Spleen (tissue), 11 donors: ENCODE data around the gene UCP3. TPM values are rescaled to one million over a fixed set of nuclear protein-coding genes. Genes with fewer than 3 reads are reported as not detected.

ENCODE experiments used
- DNase-seq: peaks from one replicate; pipeline ENCODE4 v3.0.0-alpha.2; 2020
- H3K27ac ChIP-seq, 8 donors: fragments of 200-600 bp; sonication (generic) in 7 of 8; 1 replicate in 4 of 8; 2 replicates in 4 of 8; pipeline versions ENCODE4 v1.5.0 to v1.8.0; 2016 to 2021; ENCODE audit warnings: inconsistent platforms in 4 of 8, mild to moderate bottlenecking in 4 of 8, moderate library complexity in 1 of 8
- H3K27me3 ChIP-seq, 7 donors: fragments of 200-600 bp; sonication (generic) in 6 of 7; replicated peaks in 1 of 7; 1 replicate in 4 of 7; 2 replicates in 3 of 7; pipeline versions ENCODE4 v1.5.0 to v1.8.0; 2016 to 2021; ENCODE audit warnings: inconsistent platforms in 3 of 7, mild to moderate bottlenecking in 1 of 7
- H3K36me3 ChIP-seq, 6 donors: fragments of 200-600 bp; sonication (generic) in 5 of 6; 1 replicate in 4 of 6; 2 replicates in 2 of 6; pipeline versions ENCODE4 v1.5.0 to v1.8.0; 2016 to 2021; ENCODE audit warnings: inconsistent platforms in 2 of 6
- H3K4me1 ChIP-seq, 6 donors: fragments of 200-600 bp; sonication (generic) in 5 of 6; 1 replicate in 3 of 6; 2 replicates in 3 of 6; pipeline versions ENCODE4 v1.5.0 to v1.8.0; 2016 to 2021; ENCODE audit warnings: inconsistent platforms in 3 of 6
- H3K4me3 ChIP-seq, 8 donors: fragments of 200-600 bp; sonication (generic) in 7 of 8; 1 replicate in 4 of 8; 2 replicates in 4 of 8; pipeline versions ENCODE4 v1.5.0 to v1.8.0; 2016 to 2021; ENCODE audit warnings: inconsistent platforms in 4 of 8, mild to moderate bottlenecking in 4 of 8, moderate library complexity in 2 of 8
- H3K9me3 ChIP-seq, 8 donors: fragments of 200-600 bp; sonication (generic) in 7 of 8; 1 replicate in 4 of 8; 2 replicates in 4 of 8; pipeline versions ENCODE4 v1.5.0 to v1.8.0; 2016 to 2021; ENCODE audit warnings: inconsistent platforms in 4 of 8
- POLR2A ChIP-seq, 3 donors: fragments of 450-650 bp; IDR thresholded peaks; one replicate each; pipeline ENCODE4 v1.5.1; 2017; ENCODE audit warnings: antibody characterized with exemption in 3 of 3, mild to moderate bottlenecking in 1 of 3
- POLR2AphosphoS5 ChIP-seq, 3 donors: sonication (generic); formaldehyde crosslinking; IDR thresholded peaks; one replicate each; pipeline ENCODE4 v1.5.1; 2017; ENCODE audit warnings: antibody characterized with exemption in 3 of 3
- WGBS, 5 donors: extraction: QIAGEN DNeasy Blood & Tissue Kit in 3 of 5; methylation state at CpG; one replicate each; pipeline versions ENCODE4 v1.1.5 to v1.1.7; 2013 to 2018; 5-methylcytosine and 5-hydroxymethylcytosine counted together
- intact Hi-C: fragments of 100-400 bp; cut with DNase I; formaldehyde crosslinking; loops from one replicate; pipeline ENCODE4 v1.15.0; 2023; ENCODE audit warnings: low total_unique reads
- polyA plus RNA-seq, 3 donors: library from polyadenylated mRNA; stranded (reverse); fragments of 200-250 nt; gene quantifications; one replicate each; pipeline ENCODE4 v1.2.1, GENCODE V29; 2013
- total RNA-seq, 7 donors: library from RNA; depleted of rRNA in 3 of 7; stranded (reverse); fragments of >200 nt in 3 of 7; fragmentation: NEBNext Ultra II Directional in 4 of 7; extraction: Animal tissue kit (Norgen Biotek cat#: 25700) in 4 of 7; gene quantifications; one replicate each; pipeline versions ENCODE4 v1.1.0 to v1.2.1, GENCODE V29; 2016 to 2021
- TF ChIP-seq, protein P1 (sequence below), 11 experiments: fragments of 200-600 bp in 7 of 11; fragments of 450-650 bp in 4 of 11; sonication (generic) in 4 of 11; IDR thresholded peaks in 8 of 11; conservative IDR thresholded peaks in 3 of 11; 1 replicate in 7 of 11; 2 replicates in 4 of 11; pipeline versions ENCODE4 v1.4.0 to v1.8.0; 2016 to 2021; ENCODE audit warnings: antibody characterized with exemption in 11 of 11, inconsistent platforms in 4 of 11, mild to moderate bottlenecking in 1 of 11
- donor health status: healthy with polysubstance abuse.
- donor health status: DM: no; HTN: no; CAD: no; lungs with moderate emphysema.
- donor health status: DM: no; HTN: no; CAD: no.
- donor health status: Bipolar disorder and iron deficiency.
- donor health status: healthy.
- donor health status: DM: no; HTN: no; CAD: no.
- donor health status: DM: yes; HTN: yes; CAD: no.

Gene UCP3
- total and polyA plus RNA-seq, 10 donors: 0.68 to 7.1 (median 4.2) TPM

DNA sequence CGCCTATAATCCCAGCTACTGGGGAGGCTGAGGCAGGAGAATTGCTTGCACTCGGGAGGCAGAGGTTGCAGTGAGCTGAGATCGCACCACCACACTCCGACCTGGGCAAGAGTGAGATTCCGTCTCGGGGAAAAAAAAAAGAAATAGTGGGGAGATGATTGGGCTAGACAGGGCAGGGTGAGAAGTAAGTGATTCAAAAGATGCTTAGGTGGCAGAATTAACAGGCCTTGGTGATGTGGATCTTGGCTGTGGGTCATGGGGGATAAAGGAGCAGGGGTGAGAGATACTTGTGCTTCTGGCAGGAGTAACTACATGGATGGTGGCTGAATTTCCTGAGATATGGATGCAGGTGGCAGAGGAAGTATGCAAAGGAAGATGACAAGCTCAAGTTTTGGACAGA is 13.1 kb upstream of the UCP3 start:
- intact Hi-C loops: no loop called here
- Histone ChIP-seq H3K4me1 (peaks cover 13 to 86% (median 45%) of the 10 kb centered on the region in 6 donors), H3K27me3 (no peaks in the 10 kb centered on the region), H3K9me3 (no peaks in the 10 kb centered on the region), H3K4me3 (no peak overlapping the region), H3K27ac (peak overlapping the region in 5 of 8 donors; percentile 22 to 83 (median 75)), H3K36me3 (peaks cover 0 to 52% (median 4%) of the 10 kb centered on the region in 6 donors)
- DNase-seq: no peak
- 94 to 97% (median 97%) methylated on average over 6 of the region's 6 CpGs for WGBS, 5 donors
- TF ChIP-seq POLR2A (IDR thresholded peaks at IDR 0.05) (no peak), POLR2AphosphoS5 (IDR thresholded peaks at IDR 0.05) (no peak)
- TF ChIP-seq, protein P1, sequence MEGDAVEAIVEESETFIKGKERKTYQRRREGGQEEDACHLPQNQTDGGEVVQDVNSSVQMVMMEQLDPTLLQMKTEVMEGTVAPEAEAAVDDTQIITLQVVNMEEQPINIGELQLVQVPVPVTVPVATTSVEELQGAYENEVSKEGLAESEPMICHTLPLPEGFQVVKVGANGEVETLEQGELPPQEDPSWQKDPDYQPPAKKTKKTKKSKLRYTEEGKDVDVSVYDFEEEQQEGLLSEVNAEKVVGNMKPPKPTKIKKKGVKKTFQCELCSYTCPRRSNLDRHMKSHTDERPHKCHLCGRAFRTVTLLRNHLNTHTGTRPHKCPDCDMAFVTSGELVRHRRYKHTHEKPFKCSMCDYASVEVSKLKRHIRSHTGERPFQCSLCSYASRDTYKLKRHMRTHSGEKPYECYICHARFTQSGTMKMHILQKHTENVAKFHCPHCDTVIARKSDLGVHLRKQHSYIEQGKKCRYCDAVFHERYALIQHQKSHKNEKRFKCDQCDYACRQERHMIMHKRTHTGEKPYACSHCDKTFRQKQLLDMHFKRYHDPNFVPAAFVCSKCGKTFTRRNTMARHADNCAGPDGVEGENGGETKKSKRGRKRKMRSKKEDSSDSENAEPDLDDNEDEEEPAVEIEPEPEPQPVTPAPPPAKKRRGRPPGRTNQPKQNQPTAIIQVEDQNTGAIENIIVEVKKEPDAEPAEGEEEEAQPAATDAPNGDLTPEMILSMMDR (IDR thresholded peaks at IDR 0.05 in 8 of 11, conservative IDR thresholded peaks at IDR 0.05 in 3 of 11): no peak

DNA sequence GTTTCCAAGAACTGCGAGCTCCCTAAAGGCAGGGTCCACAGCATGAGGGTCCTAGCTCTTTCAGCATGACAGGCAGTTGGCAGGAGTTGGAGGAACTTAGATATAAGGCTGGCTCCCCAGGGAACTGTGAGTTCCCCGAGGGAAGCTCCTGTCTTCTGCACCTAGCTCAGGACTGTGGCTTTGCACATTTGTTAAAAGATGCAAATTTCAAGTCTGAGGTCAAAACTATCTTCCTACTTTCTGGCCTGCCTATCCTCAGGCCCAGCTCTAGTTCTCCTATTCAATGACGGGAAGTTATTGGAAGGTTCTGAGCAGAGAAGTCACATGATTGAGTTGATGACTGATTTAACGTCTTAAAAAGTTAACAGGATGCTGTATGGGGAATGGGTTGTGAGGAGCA is 11.7 kb upstream of the UCP3 start:
- H3K36me3 ChIP-seq: peaks cover 0 to 54% (median 0%) of the 10 kb centered on the region in 6 donors
- TF ChIP-seq POLR2AphosphoS5 (IDR thresholded peaks at IDR 0.05) (peak in 1 of 3 donors; percentile 37), POLR2A (IDR thresholded peaks at IDR 0.05) (no peak)
- no peaks in the 10 kb centered on the region for H3K27me3 ChIP-seq
- H3K9me3 ChIP-seq: no peaks in the 10 kb centered on the region
- DNase-seq: no peak
- H3K4me3 ChIP-seq: no peak overlapping the region
- 40 to 63% (median 46%) methylated on average over 4 of the region's 4 CpGs for WGBS, 5 donors
- intact Hi-C loops: no loop called here
- H3K27ac ChIP-seq: peak overlapping the region in 7 of 8 donors; percentile 2 to 83 (median 75)
- peaks cover 13 to 88% (median 44%) of the 10 kb centered on the region in 6 donors for H3K4me1 ChIP-seq

DNA sequence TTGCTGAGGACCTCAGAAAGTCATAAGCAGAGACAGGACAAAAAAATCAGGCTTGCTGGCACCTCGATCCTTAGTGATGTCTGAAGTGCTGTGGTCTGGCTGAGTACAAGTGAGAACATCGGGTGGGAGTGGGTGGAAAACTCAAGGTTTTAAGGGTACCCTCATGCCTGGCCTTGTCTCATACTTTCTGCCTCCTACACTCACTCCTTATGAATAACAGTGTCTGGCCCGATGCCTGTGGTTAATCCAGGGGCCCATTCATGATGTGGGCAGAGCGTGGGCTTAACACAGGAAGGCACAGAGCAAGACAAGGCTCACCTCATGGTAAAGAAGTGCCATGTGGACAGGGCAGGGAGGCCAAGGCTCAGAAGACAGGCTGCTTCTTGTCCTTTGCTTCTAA is 11.0 kb upstream of the UCP3 start:
- whole genome bisulfite sequencing, 5 donors: 53 to 83% (median 68%) methylated on average over 4 of the region's 4 CpGs
- DNase-seq: no peak
- peaks cover 13 to 88% (median 48%) of the 10 kb centered on the region in 6 donors for H3K4me1 ChIP-seq
- H3K4me3 ChIP-seq: no peak overlapping the region
- peak overlapping the region; percentile 2 to 83 (median 74) for H3K27ac ChIP-seq
- H3K27me3 ChIP-seq: no peaks in the 10 kb centered on the region
- intact Hi-C loops: no loop called here
- TF ChIP-seq POLR2AphosphoS5 (IDR thresholded peaks at IDR 0.05) (no peak), POLR2A (IDR thresholded peaks at IDR 0.05) (no peak)
- TF ChIP-seq, protein P1 (IDR thresholded peaks at IDR 0.05 in 8 of 11, conservative IDR thresholded peaks at IDR 0.05 in 3 of 11): no peak
- peaks cover 0 to 49% (median 0%) of the 10 kb centered on the region in 6 donors for H3K36me3 ChIP-seq
- no peaks in the 10 kb centered on the region for H3K9me3 ChIP-seq

DNA sequence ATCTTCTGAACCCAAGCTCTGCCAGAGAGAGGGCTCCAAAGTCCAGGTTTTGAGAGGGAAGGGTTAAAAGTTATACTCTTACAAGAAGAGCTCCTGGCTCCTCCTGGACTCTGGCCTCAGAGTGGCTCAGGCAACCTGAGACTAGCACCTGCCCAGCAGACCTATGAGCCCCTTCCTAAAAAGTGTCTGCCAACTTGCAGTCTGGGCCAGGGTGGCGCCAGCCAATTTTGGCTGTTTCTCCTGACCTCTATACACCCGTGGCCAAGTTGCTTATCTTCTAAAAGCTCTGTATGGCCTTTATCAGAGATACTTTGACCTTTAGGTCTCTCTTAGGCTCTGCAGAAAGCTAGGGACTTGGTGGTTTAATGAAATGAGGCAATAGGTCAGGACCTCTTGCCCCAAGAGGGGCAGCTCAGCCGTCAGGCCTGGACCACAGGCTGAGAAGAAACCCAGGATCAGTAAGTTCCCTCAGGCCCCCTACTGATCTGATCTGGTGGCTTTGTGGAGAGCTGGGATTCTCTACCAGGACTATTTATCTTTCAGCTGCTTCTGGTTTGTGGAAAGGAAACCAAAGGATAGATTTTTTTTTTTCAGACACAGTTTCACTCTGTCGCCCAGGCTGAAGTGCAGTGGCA is 10.3 kb upstream of the UCP3 start:
- Histone ChIP-seq H3K36me3 (peaks cover 0 to 51% (median 0%) of the 10 kb centered on the region in 6 donors), H3K9me3 (no peaks in the 10 kb centered on the region), H3K27ac (peak overlapping the region; percentile 29 to 83 (median 74)), H3K27me3 (no peaks in the 10 kb centered on the region), H3K4me1 (peaks cover 13 to 88% (median 50%) of the 10 kb centered on the region in 6 donors), H3K4me3 (no peak overlapping the region)
- no peak for DNase-seq
- 53 to 74% (median 59%) methylated on average over 4 of the region's 4 CpGs for WGBS, 5 donors
- intact Hi-C loops: no loop called here
- TF ChIP-seq, protein P1 (IDR thresholded peaks at IDR 0.05 in 8 of 11, conservative IDR thresholded peaks at IDR 0.05 in 3 of 11): no peak
- no peak for TF ChIP-seq POLR2A (IDR thresholded peaks at IDR 0.05)
- TF ChIP-seq POLR2AphosphoS5 (IDR thresholded peaks at IDR 0.05): no peak
